Measurements from ENCODE around the gene NTRK3. TPM values are rescaled to one million over a fixed set of nuclear protein-coding genes. Genes with fewer than 3 reads are reported as not detected.

NTRK3 gene
- total and polyA plus RNA-seq, 2 of the 13 experiments (the other 11 are each of a cell fraction or from before 2014, with no cell fraction given), result not detected

DNA sequence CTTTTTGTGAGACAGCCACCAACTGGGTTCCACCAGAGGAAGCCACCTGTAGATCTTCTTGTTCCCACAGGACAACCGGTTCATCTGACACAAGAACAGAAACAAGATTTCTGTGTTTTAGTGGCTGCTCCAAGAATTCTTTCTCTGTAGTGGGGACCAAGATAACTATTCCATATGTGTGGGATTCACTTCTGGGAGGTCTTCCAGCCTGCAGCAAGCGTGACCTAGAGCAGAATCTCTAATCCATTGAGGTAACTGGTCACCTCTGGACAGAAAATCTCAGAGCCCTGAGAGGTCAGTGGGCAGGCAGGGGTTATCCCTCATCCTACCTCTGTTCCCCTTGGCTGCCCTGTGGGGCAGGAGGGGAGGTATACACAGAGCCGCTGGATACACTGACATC lies 311.3 kb downstream of the NTRK3 start:
- WGBS (ENCODE audit: low lambda C conversion rate), result 10% methylated on average over 3 of the region's 3 CpGs
- no peaks in the 10 kb centered on the region for H3K4me1 ChIP-seq (ENCODE audit: insufficient read depth, low read length)
- no peak for ATAC-seq
- TF ChIP-seq TOPORS (CRISPR knock-in tag; IDR thresholded peaks at IDR 0.05) (no peak), ZNF543 (CRISPR knock-in tag; IDR thresholded peaks at IDR 0.05) (no peak), ZEB1 (IDR thresholded peaks at IDR 0.05; ENCODE audit: insufficient replicate concordance, low read depth) (no peak), ZNF619 (CRISPR knock-in tag; IDR thresholded peaks at IDR 0.05) (no peak), KLF12 (CRISPR knock-in tag; IDR thresholded peaks at IDR 0.05; ENCODE audit: borderline replicate concordance) (no peak), ZMYM4 (CRISPR knock-in tag; IDR thresholded peaks at IDR 0.05) (no peak), POLR2AphosphoS5 (IDR thresholded peaks at IDR 0.05; ENCODE audit: low read depth, low read length) (no peak), NFATC3 (CRISPR knock-in tag; IDR thresholded peaks at IDR 0.05) (no peak), ZFP36L1 (CRISPR knock-in tag; IDR thresholded peaks at IDR 0.05) (no peak), MEIS1 (CRISPR knock-in tag; IDR thresholded peaks at IDR 0.05; ENCODE audit: borderline replicate concordance) (no peak)
- H3K36me3 ChIP-seq (replicated peaks in 1 of 2; ENCODE audit: control insufficient read depth in 1 of 2, insufficient read depth in 2 of 2, low read length in 2 of 2), result no peaks in the 10 kb centered on the region
- intact Hi-C loops (cut with micrococcal nuclease; ENCODE audit: unreplicated experiment), result no loop called here
- no peak overlapping the region for H3K9ac ChIP-seq (ENCODE audit: insufficient read depth, low read depth, low read length)
- H2AFZ ChIP-seq (ENCODE audit: low read length), result no peak overlapping the region
- no peak overlapping the region for H3K4me2 ChIP-seq (ENCODE audit: low read depth, low read length)
- H3K4me3 ChIP-seq (replicated peaks in 1 of 3; ENCODE audit: insufficient read depth in 1 of 3, low read depth in 2 of 3, low read length in 3 of 3), result no peak overlapping the region
- DNase-seq (ENCODE audit: low spot score), result no peak
- ChIA-PET CTCF (ENCODE audit: low intra/inter-chr PET ratio, low total read pairs) (no interaction called here), POLR2A (no interaction called here)
- no peaks in the 10 kb centered on the region for H4K20me1 ChIP-seq (ENCODE audit: insufficient read depth, low read length)
- no TSS peak for BruUV-seq (replicated peaks)
- no peaks in the 10 kb centered on the region; a peak in 1 of 5 replicates for H3K27me3 ChIP-seq (ENCODE audit: control insufficient read depth in 1 of 2, insufficient read depth in 2 of 2, low read length in 2 of 2)
- in situ Hi-C loops (cut with HindIII; ENCODE audit: extremely low pct_ligation_motif_present, low pct_unique_long_range_greater_than_20kb), result no loop called here
- FAIRE-seq, result no peak
- H3K9me3 ChIP-seq (ENCODE audit: low read length), result no peaks in the 10 kb centered on the region
- H3K27ac ChIP-seq (ENCODE audit: extremely low read length, insufficient read depth, low read length), result no peak overlapping the region
- no peaks in the 10 kb centered on the region for H3K79me2 ChIP-seq (ENCODE audit: insufficient read depth, low read length)

DNA sequence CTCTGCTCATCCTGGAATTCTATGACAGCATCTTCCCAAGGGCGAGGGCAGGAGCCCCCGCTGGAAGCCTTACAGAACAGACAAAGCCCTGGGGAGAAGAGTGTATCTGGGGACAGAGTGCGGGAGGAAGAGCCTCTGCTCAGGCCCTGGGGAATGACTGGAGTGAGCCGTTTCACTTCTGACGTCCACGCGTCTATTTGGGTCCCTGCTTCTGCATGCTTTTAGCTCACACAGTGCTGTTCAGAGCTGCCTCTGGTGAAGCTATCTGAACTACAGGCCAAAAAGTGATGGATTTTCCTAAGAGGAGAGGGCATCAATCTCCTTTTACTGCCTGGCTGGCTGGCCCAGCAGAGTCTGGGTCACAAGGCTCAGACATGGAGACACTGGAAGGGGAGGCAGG lies 311.8 kb downstream of the NTRK3 start:
- Histone ChIP-seq H3K36me3 (replicated peaks in 1 of 2; ENCODE audit: control insufficient read depth in 1 of 2, insufficient read depth in 2 of 2, low read length in 2 of 2) (no peaks in the 10 kb centered on the region), H3K4me2 (ENCODE audit: low read depth, low read length) (no peak overlapping the region), H3K4me3 (replicated peaks in 1 of 3; ENCODE audit: insufficient read depth in 1 of 3, low read depth in 2 of 3, low read length in 3 of 3) (no peak overlapping the region), H3K27me3 (ENCODE audit: control insufficient read depth in 1 of 2, insufficient read depth in 2 of 2, low read length in 2 of 2) (no peaks in the 10 kb centered on the region; a peak in 1 of 5 replicates), H3K9ac (ENCODE audit: insufficient read depth, low read depth, low read length) (no peak overlapping the region), H3K4me1 (ENCODE audit: insufficient read depth, low read length) (no peaks in the 10 kb centered on the region), H3K79me2 (ENCODE audit: insufficient read depth, low read length) (no peaks in the 10 kb centered on the region), H4K20me1 (ENCODE audit: insufficient read depth, low read length) (no peaks in the 10 kb centered on the region), H2AFZ (ENCODE audit: low read length) (no peak overlapping the region), H3K9me3 (ENCODE audit: low read length) (no peaks in the 10 kb centered on the region), H3K27ac (ENCODE audit: extremely low read length, insufficient read depth, low read length) (no peak overlapping the region)
- FAIRE-seq (no peak), DNase-seq (ENCODE audit: low spot score) (no peak), ATAC-seq (no peak)
- ChIA-PET CTCF (ENCODE audit: low intra/inter-chr PET ratio, low total read pairs) (no interaction called here), POLR2A (no interaction called here)
- WGBS (ENCODE audit: low lambda C conversion rate), result 0% methylated on average over 3 of the region's 7 CpGs
- intact Hi-C loops (cut with micrococcal nuclease; ENCODE audit: unreplicated experiment), result no loop called here
- no TSS peak for BruUV-seq (replicated peaks)
- in situ Hi-C loops (cut with HindIII; ENCODE audit: extremely low pct_ligation_motif_present, low pct_unique_long_range_greater_than_20kb), result no loop called here
- TF ChIP-seq ZNF510 (CRISPR knock-in tag; IDR thresholded peaks at IDR 0.05; ENCODE audit: low read depth) (no peak), SMC3 (IDR thresholded peaks at IDR 0.05; ENCODE audit: low read length) (no peak), ZNF329 (CRISPR knock-in tag; IDR thresholded peaks at IDR 0.05; ENCODE audit: low read depth) (no peak), ZNF577 (CRISPR knock-in tag; IDR thresholded peaks at IDR 0.05; ENCODE audit: borderline replicate concordance, low read depth) (no peak), ZNF343 (CRISPR knock-in tag; IDR thresholded peaks at IDR 0.05) (no peak), FOXP1 (IDR thresholded peaks at IDR 0.05) (no peak), FOXP1 (CRISPR knock-in tag; IDR thresholded peaks at IDR 0.05) (no peak), NFIB (CRISPR knock-in tag; IDR thresholded peaks at IDR 0.05; ENCODE audit: borderline replicate concordance) (no peak), TOE1 (CRISPR knock-in tag; IDR thresholded peaks at IDR 0.05) (no peak), SOX6 (IDR thresholded peaks at IDR 0.05) (no peak), SOX6 (CRISPR knock-in tag; IDR thresholded peaks at IDR 0.05) (no peak)
- TF ChIP-seq, protein P1, sequence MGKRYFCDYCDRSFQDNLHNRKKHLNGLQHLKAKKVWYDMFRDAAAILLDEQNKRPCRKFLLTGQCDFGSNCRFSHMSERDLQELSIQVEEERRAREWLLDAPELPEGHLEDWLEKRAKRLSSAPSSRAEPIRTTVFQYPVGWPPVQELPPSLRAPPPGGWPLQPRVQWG (CRISPR knock-in tag; IDR thresholded peaks at IDR 0.05; ENCODE audit: borderline replicate concordance, low read depth), result no peak
- TF ChIP-seq, protein P2, sequence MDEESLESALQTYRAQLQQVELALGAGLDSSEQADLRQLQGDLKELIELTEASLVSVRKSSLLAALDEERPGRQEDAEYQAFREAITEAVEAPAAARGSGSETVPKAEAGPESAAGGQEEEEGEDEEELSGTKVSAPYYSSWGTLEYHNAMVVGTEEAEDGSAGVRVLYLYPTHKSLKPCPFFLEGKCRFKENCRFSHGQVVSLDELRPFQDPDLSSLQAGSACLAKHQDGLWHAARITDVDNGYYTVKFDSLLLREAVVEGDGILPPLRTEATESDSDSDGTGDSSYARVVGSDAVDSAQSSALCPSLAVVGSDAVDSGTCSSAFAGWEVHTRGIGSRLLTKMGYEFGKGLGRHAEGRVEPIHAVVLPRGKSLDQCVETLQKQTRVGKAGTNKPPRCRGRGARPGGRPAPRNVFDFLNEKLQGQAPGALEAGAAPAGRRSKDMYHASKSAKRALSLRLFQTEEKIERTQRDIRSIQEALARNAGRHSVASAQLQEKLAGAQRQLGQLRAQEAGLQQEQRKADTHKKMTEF (CRISPR knock-in tag; IDR thresholded peaks at IDR 0.05), result no peak
